Urinary bladder (tissue), 4 donors: ENCODE results near the gene KRTAP10-8. TPM values are rescaled to one million over a fixed set of nuclear protein-coding genes. Genes with fewer than 3 reads are reported as not detected.
"Not testable (repeated sequence)": the region's sequence is repeated elsewhere in the genome, so short reads cannot be mapped to it uniquely, and the experiment has no call there.

ENCODE experiments used
- DNase-seq: peaks from one replicate; pipeline ENCODE4 v3.0.0-alpha.2; 2015; ENCODE audit errors: extremely low spot score
- H3K27ac ChIP-seq: one replicate; pipeline ENCODE4 v1.5.1; 2013; ENCODE audit warnings: low read depth, mild to moderate bottlenecking, moderate library complexity
- H3K36me3 ChIP-seq: one replicate; pipeline ENCODE4 v1.6.1; 2013; ENCODE audit warnings: mild to moderate bottlenecking, moderate library complexity; ENCODE audit not compliant: insufficient read depth
- H3K4me1 ChIP-seq: one replicate; pipeline ENCODE4 v1.6.1; 2013; ENCODE audit warnings: mild to moderate bottlenecking, moderate library complexity; ENCODE audit not compliant: insufficient read depth
- H3K4me3 ChIP-seq: one replicate; pipeline ENCODE4 v1.5.1; 2013; ENCODE audit warnings: low read depth, low read length
- WGBS: extraction: QIAGEN DNeasy Blood & Tissue Kit; methylation state at CpG from one replicate; pipeline ENCODE4 v1.1.7; 2013; 5-methylcytosine and 5-hydroxymethylcytosine counted together
- polyA plus RNA-seq: library from polyadenylated mRNA; stranded (reverse); fragments of 200-250 nt; gene quantifications from one replicate; pipeline ENCODE4 v1.2.3, GENCODE V29; 2013
- total RNA-seq: library from RNA; depleted of rRNA; stranded (reverse); fragments of >200 nt; gene quantifications from one replicate; pipeline ENCODE4 v1.2.3, GENCODE V29; 2014
- donor health status: healthy with polysubstance abuse.
- donor health status: healthy.

KRTAP10-8 gene
- total and polyA plus RNA-seq, 2 donors: not detected

DNA sequence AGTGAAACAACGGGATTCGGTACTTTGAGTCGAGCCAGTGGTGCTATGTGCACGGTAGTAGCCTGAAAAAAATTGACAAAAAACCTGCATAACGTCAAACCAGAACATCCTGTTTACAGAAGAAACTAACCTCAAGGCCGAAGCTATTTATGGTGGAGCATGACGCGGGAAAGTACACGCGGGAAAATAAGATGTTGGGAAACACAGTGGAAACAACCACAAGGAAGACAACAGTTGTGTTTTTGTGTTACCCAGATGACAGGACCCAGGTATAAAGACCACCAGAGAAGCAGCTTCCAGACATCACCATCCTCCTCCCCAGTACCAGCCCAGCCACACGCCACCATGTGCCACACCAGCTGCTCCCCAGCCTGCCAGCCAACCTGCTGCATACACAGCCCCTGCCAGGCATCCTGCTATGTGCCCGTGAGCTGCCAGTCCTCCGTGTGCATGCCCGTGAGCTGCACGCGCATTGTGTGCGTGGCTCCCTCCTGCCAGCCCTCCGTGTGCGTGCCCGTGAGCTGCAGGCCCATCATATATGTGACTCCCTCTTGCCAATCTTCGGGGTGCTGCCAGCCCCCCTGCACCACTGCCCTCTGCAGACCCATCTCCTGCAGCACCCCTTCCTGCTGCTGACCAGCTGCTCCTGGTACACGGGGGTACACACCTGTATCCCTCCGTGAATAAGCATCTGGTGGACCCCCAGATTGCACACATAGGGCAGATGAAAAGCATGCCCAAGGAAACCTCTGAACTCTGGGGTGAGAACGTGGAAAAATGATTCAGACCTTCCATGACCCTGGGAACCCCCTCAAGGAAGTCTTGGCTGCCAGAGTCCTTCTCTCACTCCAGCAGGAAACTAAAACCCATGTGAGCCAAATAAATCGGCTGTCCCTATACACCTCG lies 46.0 kb downstream of the KRTAP10-8 start, which contains the start of gene KRTAP12-3:
Gene KRTAP12-3 (plus strand): TSS at position 298 of the 906 bp plus-strand sequence. CDS start 48 bp downstream, at position 346.
- H3K4me3 ChIP-seq: no peak within 1 kb of the TSS
- H3K36me3 ChIP-seq: no peaks in the 10 kb centered on the region
- no peak for DNase-seq
- no peaks in the 10 kb centered on the region for H3K4me1 ChIP-seq
- peak within 1 kb of the TSS; percentile 0 for H3K27ac ChIP-seq
- WGBS: 75% methylated on average over 26 of the region's 26 CpGs

GRCh38 chr21:44658541-44658910 lies 46.6 kb downstream of the KRTAP10-8 start:
- H3K4me1 ChIP-seq: no peaks in the 10 kb centered on the region
- no peak for DNase-seq
- no peak overlapping the region for H3K27ac ChIP-seq
- H3K4me3 ChIP-seq: no peak overlapping the region
- H3K36me3 ChIP-seq: no peaks in the 10 kb centered on the region
- 80% methylated on average over 5 of the region's 5 CpGs for WGBS

DNA sequence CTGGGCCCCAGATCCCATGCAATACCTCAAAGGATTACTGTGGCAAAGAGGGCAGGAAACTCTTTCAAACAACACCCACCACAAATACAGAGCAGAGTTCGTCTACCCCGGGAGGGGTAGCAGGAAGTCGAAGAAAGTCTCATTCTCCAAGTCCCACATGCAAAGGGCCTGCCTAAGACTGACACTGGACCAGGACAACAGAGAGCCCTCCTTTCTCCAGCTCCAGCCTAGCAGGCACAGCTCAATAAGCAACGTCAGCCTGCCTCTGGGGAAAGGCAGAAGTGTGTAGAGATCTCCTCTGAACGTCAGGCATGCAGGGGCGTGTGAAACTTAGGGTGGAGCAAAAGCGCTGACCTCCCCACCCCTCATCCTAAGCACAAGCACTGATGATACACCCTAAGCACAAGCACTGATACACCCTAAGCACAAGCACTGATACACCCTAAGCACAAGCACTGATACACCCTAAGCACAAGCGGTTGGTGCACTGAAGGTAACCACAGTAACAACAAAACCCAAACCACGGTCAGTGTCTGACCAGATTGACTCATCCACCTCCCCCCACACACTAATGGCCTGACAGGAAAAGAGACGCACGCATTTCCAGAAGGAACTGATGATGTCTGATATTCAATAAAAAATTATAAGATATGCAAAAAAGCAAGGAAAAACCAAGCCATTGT lies 47.2 kb downstream of the KRTAP10-8 start:
- Histone ChIP-seq H3K36me3 (no peaks in the 10 kb centered on the region), H3K4me1 (no peaks in the 10 kb centered on the region), H3K4me3 (no peak overlapping the region), H3K27ac (no peak overlapping the region)
- DNase-seq: no peak
- 57% methylated on average over 11 of the region's 11 CpGs for WGBS

DNA sequence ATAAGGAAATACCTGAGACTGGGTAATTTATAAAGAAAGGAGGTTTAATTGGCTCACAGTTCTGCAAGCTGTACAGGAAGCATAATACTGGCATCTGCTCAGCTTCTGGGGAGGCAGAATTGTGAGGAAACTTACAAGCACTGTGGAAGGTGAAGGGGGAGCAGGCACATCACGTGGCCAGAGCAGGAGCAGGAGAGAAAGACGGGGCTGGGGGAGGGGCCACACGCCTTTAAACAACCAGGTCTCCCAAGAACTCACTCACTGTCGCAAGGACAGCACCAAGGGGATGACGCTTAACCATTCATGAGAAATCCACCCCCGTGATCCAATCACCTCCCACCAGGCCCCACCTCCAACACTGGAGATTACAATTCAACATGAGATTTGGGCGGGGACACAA lies 49.7 kb downstream of the KRTAP10-8 start:
- H3K27ac ChIP-seq, H3K4me1 ChIP-seq, H3K36me3 ChIP-seq, DNase-seq, H3K4me3 ChIP-seq: not testable (repeated sequence)
- WGBS: 44% methylated on average over 7 of the region's 7 CpGs

Other genes with a start within 250 kb of the KRTAP10-8 start
- 1.5 TPM for gene LRRC3, start 156.6 kb upstream of the KRTAP10-8 start, total RNA-seq
- gene LRRC3, start 156.6 kb upstream of the KRTAP10-8 start, polyA plus RNA-seq: 4.1 TPM
- not detected for gene KRTAP10-1, start 71.9 kb upstream of the KRTAP10-8 start, total RNA-seq
- gene KRTAP10-1, start 71.9 kb upstream of the KRTAP10-8 start, polyA plus RNA-seq: not detected
- gene KRTAP10-2, start 60.6 kb upstream of the KRTAP10-8 start, total RNA-seq: not detected
- not detected for gene KRTAP10-2, start 60.6 kb upstream of the KRTAP10-8 start, polyA plus RNA-seq
- gene KRTAP10-3, start 53.3 kb upstream of the KRTAP10-8 start, total RNA-seq: not detected
- gene KRTAP10-3, start 53.3 kb upstream of the KRTAP10-8 start, polyA plus RNA-seq: not detected
- gene KRTAP10-4, start 38.4 kb upstream of the KRTAP10-8 start, total RNA-seq: not detected
- gene KRTAP10-4, start 38.4 kb upstream of the KRTAP10-8 start, polyA plus RNA-seq: not detected
- gene KRTAP10-5, start 31.5 kb upstream of the KRTAP10-8 start, total RNA-seq: not detected
- not detected for gene KRTAP10-5, start 31.5 kb upstream of the KRTAP10-8 start, polyA plus RNA-seq
- not detected for gene KRTAP10-6, start 19.6 kb upstream of the KRTAP10-8 start, total RNA-seq
- gene KRTAP10-6, start 19.6 kb upstream of the KRTAP10-8 start, polyA plus RNA-seq: not detected
- gene KRTAP10-7, start 11.5 kb upstream of the KRTAP10-8 start, total RNA-seq: not detected
- gene KRTAP10-7, start 11.5 kb upstream of the KRTAP10-8 start, polyA plus RNA-seq: not detected
- gene KRTAP10-9, start 15.0 kb downstream of the KRTAP10-8 start, total RNA-seq: not detected
- gene KRTAP10-9, start 15.0 kb downstream of the KRTAP10-8 start, polyA plus RNA-seq: not detected
- not detected for gene KRTAP10-10, start 25.3 kb downstream of the KRTAP10-8 start, total RNA-seq
- not detected for gene KRTAP10-10, start 25.3 kb downstream of the KRTAP10-8 start, polyA plus RNA-seq
- not detected for gene KRTAP10-11, start 34.3 kb downstream of the KRTAP10-8 start, total RNA-seq
- gene KRTAP10-11, start 34.3 kb downstream of the KRTAP10-8 start, polyA plus RNA-seq: not detected
- not detected for gene KRTAP12-4, start 42.6 kb downstream of the KRTAP10-8 start, total RNA-seq
- not detected for gene KRTAP12-4, start 42.6 kb downstream of the KRTAP10-8 start, polyA plus RNA-seq
- gene KRTAP12-3, start 45.9 kb downstream of the KRTAP10-8 start, total RNA-seq: not detected
- not detected for gene KRTAP12-3, start 45.9 kb downstream of the KRTAP10-8 start, polyA plus RNA-seq
- gene KRTAP12-2, start 54.8 kb downstream of the KRTAP10-8 start, total RNA-seq: not detected
- not detected for gene KRTAP12-2, start 54.8 kb downstream of the KRTAP10-8 start, polyA plus RNA-seq
- not detected for gene KRTAP12-1, start 70.1 kb downstream of the KRTAP10-8 start, total RNA-seq
- gene KRTAP12-1, start 70.1 kb downstream of the KRTAP10-8 start, polyA plus RNA-seq: not detected
- not detected for gene KRTAP10-12, start 85.1 kb downstream of the KRTAP10-8 start, total RNA-seq
- not detected for gene KRTAP10-12, start 85.1 kb downstream of the KRTAP10-8 start, polyA plus RNA-seq
- gene TSPEAR, start 99.5 kb downstream of the KRTAP10-8 start, total RNA-seq: 0.21 TPM
- 0.03 TPM for gene TSPEAR, start 99.5 kb downstream of the KRTAP10-8 start, polyA plus RNA-seq
- gene UBE2G2, start 189.7 kb downstream of the KRTAP10-8 start, total RNA-seq: 75.9 TPM
- 65.4 TPM for gene UBE2G2, start 189.7 kb downstream of the KRTAP10-8 start, polyA plus RNA-seq
- gene SUMO3, start 206.0 kb downstream of the KRTAP10-8 start, total RNA-seq: 33.7 TPM
- 84.2 TPM for gene SUMO3, start 206.0 kb downstream of the KRTAP10-8 start, polyA plus RNA-seq